GM23338 (cell line): ENCODE results near the gene SNPH. TPM values are rescaled to one million over a fixed set of nuclear protein-coding genes. Genes with fewer than 3 reads are reported as not detected.

ENCODE experiments used
- ATAC-seq: fragments of 200-7000 bp; cut with Tn5 transposase; 3 replicates; pipeline ENCODE4 v1.9.1; 2020
- DNase-seq: peaks from one replicate; pipeline ENCODE4 v3.0.0-alpha.2; 2015; ENCODE audit warnings: low spot score
- H2AFZ ChIP-seq: fragments of 200-600 bp; sonication (generic); 2 replicates; pipeline ENCODE4 v1.8.0; 2016; ENCODE audit warnings: antibody characterized with exemption, mild to moderate bottlenecking, moderate library complexity
- H3F3A ChIP-seq: fragments of 200-600 bp; sonication (generic); replicated peaks from 2 replicates; pipeline ENCODE4 v1.8.0; 2017; ENCODE audit warnings: antibody characterized with exemption, mixed run types, low read depth
- H3K27ac ChIP-seq: fragments of 200-600 bp; sonication (generic); 2 replicates; pipeline ENCODE4 v1.6.1; 2016; ENCODE audit warnings: low read depth
- H3K27me3 ChIP-seq: fragments of 200-600 bp; sonication (generic); 2 replicates; pipeline ENCODE4 v1.8.0; 2016; ENCODE audit warnings: mild to moderate bottlenecking, mixed run types, moderate library complexity; ENCODE audit not compliant: insufficient read depth
- H3K36me3 ChIP-seq: fragments of 200-600 bp; sonication (generic); 2 replicates; pipeline ENCODE4 v1.8.0; 2016; ENCODE audit warnings: mild to moderate bottlenecking; ENCODE audit not compliant: insufficient read depth
- H3K4me1 ChIP-seq: fragments of 200-600 bp; sonication (generic); 2 replicates; pipeline ENCODE4 v1.8.0; 2016; ENCODE audit warnings: mild to moderate bottlenecking, moderate library complexity; ENCODE audit not compliant: insufficient read depth
- H3K4me2 ChIP-seq: fragments of 200-600 bp; sonication (generic); 2 replicates; pipeline ENCODE4 v1.7.1; 2017; ENCODE audit warnings: mixed run types
- H3K4me3 ChIP-seq: fragments of 200-600 bp; sonication (generic); 2 replicates; pipeline ENCODE4 v1.6.1; 2016; ENCODE audit warnings: mixed run types
- H3K79me2 ChIP-seq: fragments of 200-600 bp; sonication (generic); replicated peaks from 2 replicates; pipeline ENCODE4 v1.8.0; 2017; ENCODE audit warnings: mild to moderate bottlenecking; ENCODE audit not compliant: insufficient read depth
- H3K9me2 ChIP-seq: fragments of 200-600 bp; sonication (generic); 2 replicates; pipeline ENCODE4 v1.8.0; 2017; ENCODE audit not compliant: insufficient read depth
- H4K20me1 ChIP-seq: fragments of 200-600 bp; sonication (generic); replicated peaks from 2 replicates; pipeline ENCODE4 v1.8.0; 2017; ENCODE audit warnings: mild to moderate bottlenecking; ENCODE audit not compliant: insufficient read depth
- H3K27ac Mint-ChIP-seq: 2 replicates; pipeline ENCODE4 v1.8.0; 2020; ENCODE audit warnings: inconsistent platforms, mild to moderate bottlenecking, moderate library complexity, mixed read lengths
- H3K27me3 Mint-ChIP-seq: 3 replicates; pipeline ENCODE4 v1.8.0; 2022; ENCODE audit warnings: low read depth, mild to moderate bottlenecking, moderate library complexity, mixed read lengths, inconsistent platforms; ENCODE audit not compliant: insufficient read depth, poor library complexity
- H3K36me3 Mint-ChIP-seq: 3 replicates; pipeline ENCODE4 v1.8.0; 2021; ENCODE audit warnings: low read depth, mild to moderate bottlenecking, inconsistent platforms, moderate library complexity, mixed read lengths
- H3K4me1 Mint-ChIP-seq: 3 replicates; pipeline ENCODE4 v1.8.0; 2020; ENCODE audit warnings: mild to moderate bottlenecking, inconsistent platforms, mixed read lengths
- H3K4me3 Mint-ChIP-seq: 3 replicates; pipeline ENCODE4 v1.8.0; 2021; ENCODE audit warnings: moderate library complexity, mild to moderate bottlenecking, inconsistent platforms, mixed read lengths
- H3K9me3 Mint-ChIP-seq: 3 replicates; pipeline ENCODE4 v1.8.0; 2020; ENCODE audit warnings: moderate library complexity, mild to moderate bottlenecking, inconsistent platforms, mixed read lengths
- CREB1 ChIP-seq: fragments of 250-450 bp; sonication (Bioruptor Pico); IDR thresholded peaks from 2 replicates; pipeline ENCODE4 v1.5.0; 2020; ENCODE audit warnings: low read depth, mild to moderate bottlenecking, moderate library complexity
- CTCF ChIP-seq, 2 experiments: fragments of 200-600 bp in 1 of 2; sonication (generic) in 1 of 2; conservative IDR thresholded peaks; 2 replicates each; pipeline versions ENCODE4 v1.5.1 to v1.6.1; 2016 to 2017; ENCODE audit warnings: antibody characterized with exemption in 2 of 2, low read depth in 2 of 2, mild to moderate bottlenecking in 2 of 2, moderate library complexity in 1 of 2
- ETS1 ChIP-seq: IDR thresholded peaks from 2 replicates; pipeline ENCODE4 v1.6.1; 2016; ENCODE audit warnings: antibody characterized with exemption
- EZH2 ChIP-seq: fragments of 200-600 bp; sonication (generic); IDR thresholded peaks from one replicate; pipeline ENCODE4 v1.8.0; 2017; ENCODE audit warnings: antibody characterized with exemption, mild to moderate bottlenecking, low read depth; ENCODE audit not compliant: unreplicated experiment
- EZH2phosphoT487 ChIP-seq: fragments of 200-600 bp; sonication (generic); IDR thresholded peaks from one replicate; pipeline ENCODE4 v1.8.1; 2018; ENCODE audit warnings: antibody characterized with exemption; ENCODE audit not compliant: unreplicated experiment
- JUNB ChIP-seq: IDR thresholded peaks from one replicate; pipeline ENCODE4 v1.6.1; 2016; ENCODE audit warnings: antibody characterized with exemption; ENCODE audit not compliant: unreplicated experiment
- POLR2AphosphoS5 ChIP-seq: IDR thresholded peaks from 2 replicates; pipeline ENCODE4 v1.6.1; 2016; ENCODE audit warnings: antibody characterized with exemption, low read depth
- STAT1 ChIP-seq: IDR thresholded peaks from one replicate; pipeline ENCODE4 v1.6.1; 2016; ENCODE audit warnings: antibody characterized with exemption; ENCODE audit not compliant: unreplicated experiment
- ZNF114 ChIP-seq: fragments of 250-450 bp; sonication (Bioruptor Pico); IDR thresholded peaks from 2 replicates; pipeline ENCODE4 v1.5.0; 2020; ENCODE audit warnings: mild to moderate bottlenecking, moderate library complexity
- ZNF331 ChIP-seq: fragments of 250-450 bp; sonication (Bioruptor Pico); IDR thresholded peaks from 2 replicates; pipeline ENCODE4 v1.5.0; 2020; ENCODE audit warnings: low read depth, mild to moderate bottlenecking, moderate library complexity
- polyA plus RNA-seq: library from polyadenylated mRNA; unstranded; fragments of >200 nt; fragmentation: Nextera tagmentation; extraction: Ambion mirVana; gene quantifications from 2 replicates; pipeline ENCODE4 v1.2.1, GENCODE V29; 2016
- total RNA-seq: library from RNA; depleted of rRNA; stranded (reverse); fragments of >200 nt; shearing (Covaris generic); gene quantifications from 2 replicates; pipeline ENCODE4 v1.2.3, GENCODE V29; 2014
- TF ChIP-seq, protein P1 (sequence below): fragments of 250-450 bp; sonication (Bioruptor Pico); IDR thresholded peaks from 2 replicates; pipeline ENCODE4 v1.5.0; 2020; ENCODE audit warnings: mild to moderate bottlenecking, moderate library complexity

SNPH gene
- total and polyA plus RNA-seq, 2 experiments from 2014 or later = 1.5 to 5.8 TPM

GRCh38 chr20:1229541-1229940, 36.6 kb upstream of the SNPH start:
- Mint-ChIP-seq H3K4me3 (no peak overlapping the region), H3K27me3 (peaks cover 16% of the 10 kb centered on the region), H3K4me1 (peaks cover 3% of the 10 kb centered on the region; the same call in 1 of the 3 replicates), H3K9me3 (no peaks in the 10 kb centered on the region), H3K36me3 (no peaks in the 10 kb centered on the region), H3K27ac (no peak overlapping the region)
- no peaks in the 10 kb centered on the region for H3K79me2 ChIP-seq
- TF ChIP-seq EZH2phosphoT487 = no peak
- no peaks in the 10 kb centered on the region for H3F3A ChIP-seq
- peaks cover 5% of the 10 kb centered on the region for H3K4me1 ChIP-seq
- H3K36me3 ChIP-seq = no peaks in the 10 kb centered on the region
- peaks cover 40% of the 10 kb centered on the region for H3K27me3 ChIP-seq
- ATAC-seq (no peak), DNase-seq (no peak)
- H2AFZ ChIP-seq = no peak overlapping the region
- no peak overlapping the region for H3K4me2 ChIP-seq
- H3K4me3 ChIP-seq = no peak overlapping the region
- H3K9me2 ChIP-seq = no peaks in the 10 kb centered on the region
- no peaks in the 10 kb centered on the region for H4K20me1 ChIP-seq
- no peak overlapping the region for H3K27ac ChIP-seq

GRCh38 chr20:1232286-1233111, 33.6 kb upstream of the SNPH start:
- no peak for TF ChIP-seq ETS1
- TF ChIP-seq CREB1 (CRISPR knock-in tag) = no peak
- TF ChIP-seq ZNF114 (CRISPR knock-in tag) = no peak
- TF ChIP-seq JUNB = no peak
- TF ChIP-seq, protein P1, sequence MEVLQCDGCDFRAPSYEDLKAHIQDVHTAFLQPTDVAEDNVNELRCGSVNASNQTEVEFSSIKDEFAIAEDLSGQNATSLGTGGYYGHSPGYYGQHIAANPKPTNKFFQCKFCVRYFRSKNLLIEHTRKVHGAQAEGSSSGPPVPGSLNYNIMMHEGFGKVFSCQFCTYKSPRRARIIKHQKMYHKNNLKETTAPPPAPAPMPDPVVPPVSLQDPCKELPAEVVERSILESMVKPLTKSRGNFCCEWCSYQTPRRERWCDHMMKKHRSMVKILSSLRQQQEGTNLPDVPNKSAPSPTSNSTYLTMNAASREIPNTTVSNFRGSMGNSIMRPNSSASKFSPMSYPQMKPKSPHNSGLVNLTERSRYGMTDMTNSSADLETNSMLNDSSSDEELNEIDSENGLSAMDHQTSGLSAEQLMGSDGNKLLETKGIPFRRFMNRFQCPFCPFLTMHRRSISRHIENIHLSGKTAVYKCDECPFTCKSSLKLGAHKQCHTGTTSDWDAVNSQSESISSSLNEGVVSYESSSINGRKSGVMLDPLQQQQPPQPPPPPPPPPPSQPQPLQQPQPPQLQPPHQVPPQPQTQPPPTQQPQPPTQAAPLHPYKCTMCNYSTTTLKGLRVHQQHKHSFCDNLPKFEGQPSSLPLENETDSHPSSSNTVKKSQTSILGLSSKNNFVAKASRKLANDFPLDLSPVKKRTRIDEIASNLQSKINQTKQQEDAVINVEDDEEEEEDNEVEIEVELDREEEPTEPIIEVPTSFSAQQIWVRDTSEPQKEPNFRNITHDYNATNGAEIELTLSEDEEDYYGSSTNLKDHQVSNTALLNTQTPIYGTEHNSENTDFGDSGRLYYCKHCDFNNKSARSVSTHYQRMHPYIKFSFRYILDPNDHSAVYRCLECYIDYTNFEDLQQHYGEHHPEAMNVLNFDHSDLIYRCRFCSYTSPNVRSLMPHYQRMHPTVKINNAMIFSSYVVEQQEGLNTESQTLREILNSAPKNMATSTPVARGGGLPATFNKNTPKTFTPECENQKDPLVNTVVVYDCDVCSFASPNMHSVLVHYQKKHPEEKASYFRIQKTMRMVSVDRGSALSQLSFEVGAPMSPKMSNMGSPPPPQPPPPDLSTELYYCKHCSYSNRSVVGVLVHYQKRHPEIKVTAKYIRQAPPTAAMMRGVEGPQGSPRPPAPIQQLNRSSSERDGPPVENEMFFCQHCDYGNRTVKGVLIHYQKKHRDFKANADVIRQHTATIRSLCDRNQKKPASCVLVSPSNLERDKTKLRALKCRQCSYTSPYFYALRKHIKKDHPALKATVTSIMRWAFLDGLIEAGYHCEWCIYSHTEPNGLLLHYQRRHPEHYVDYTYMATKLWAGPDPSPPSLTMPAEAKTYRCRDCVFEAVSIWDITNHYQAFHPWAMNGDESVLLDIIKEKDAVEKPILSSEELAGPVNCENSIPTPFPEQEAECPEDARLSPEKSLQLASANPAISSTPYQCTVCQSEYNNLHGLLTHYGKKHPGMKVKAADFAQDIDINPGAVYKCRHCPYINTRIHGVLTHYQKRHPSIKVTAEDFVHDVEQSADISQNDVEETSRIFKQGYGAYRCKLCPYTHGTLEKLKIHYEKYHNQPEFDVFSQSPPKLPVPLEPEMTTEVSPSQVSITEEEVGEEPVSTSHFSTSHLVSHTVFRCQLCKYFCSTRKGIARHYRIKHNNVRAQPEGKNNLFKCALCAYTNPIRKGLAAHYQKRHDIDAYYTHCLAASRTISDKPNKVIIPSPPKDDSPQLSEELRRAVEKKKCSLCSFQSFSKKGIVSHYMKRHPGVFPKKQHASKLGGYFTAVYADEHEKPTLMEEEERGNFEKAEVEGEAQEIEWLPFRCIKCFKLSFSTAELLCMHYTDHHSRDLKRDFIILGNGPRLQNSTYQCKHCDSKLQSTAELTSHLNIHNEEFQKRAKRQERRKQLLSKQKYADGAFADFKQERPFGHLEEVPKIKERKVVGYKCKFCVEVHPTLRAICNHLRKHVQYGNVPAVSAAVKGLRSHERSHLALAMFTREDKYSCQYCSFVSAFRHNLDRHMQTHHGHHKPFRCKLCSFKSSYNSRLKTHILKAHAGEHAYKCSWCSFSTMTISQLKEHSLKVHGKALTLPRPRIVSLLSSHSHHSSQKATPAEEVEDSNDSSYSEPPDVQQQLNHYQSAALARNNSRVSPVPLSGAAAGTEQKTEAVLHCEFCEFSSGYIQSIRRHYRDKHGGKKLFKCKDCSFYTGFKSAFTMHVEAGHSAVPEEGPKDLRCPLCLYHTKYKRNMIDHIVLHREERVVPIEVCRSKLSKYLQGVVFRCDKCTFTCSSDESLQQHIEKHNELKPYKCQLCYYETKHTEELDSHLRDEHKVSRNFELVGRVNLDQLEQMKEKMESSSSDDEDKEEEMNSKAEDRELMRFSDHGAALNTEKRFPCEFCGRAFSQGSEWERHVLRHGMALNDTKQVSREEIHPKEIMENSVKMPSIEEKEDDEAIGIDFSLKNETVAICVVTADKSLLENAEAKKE (CRISPR knock-in tag) = no peak
- TF ChIP-seq EZH2phosphoT487 = no peak
- TF ChIP-seq EZH2 = no peak
- no peak for TF ChIP-seq ZNF331
- no peak for TF ChIP-seq STAT1
- TF ChIP-seq CTCF (conservative IDR thresholded peaks at IDR 0.05; ENCODE audit: low read depth in 2 of 2) = no peak
- TF ChIP-seq POLR2AphosphoS5 = no peak
- no peak overlapping the region for H3K27ac Mint-ChIP-seq
- ATAC-seq (no peak), DNase-seq (no peak)
- no peaks in the 10 kb centered on the region for H3K36me3 Mint-ChIP-seq
- Histone ChIP-seq H3K27me3 (peaks cover 25% of the 10 kb centered on the region), H3K36me3 (no peaks in the 10 kb centered on the region), H4K20me1 (no peaks in the 10 kb centered on the region), H3K79me2 (no peaks in the 10 kb centered on the region), H3K4me2 (no peak overlapping the region), H3F3A (no peaks in the 10 kb centered on the region), H2AFZ (no peak overlapping the region), H3K4me1 (no peaks in the 10 kb centered on the region), H3K27ac (no peak overlapping the region), H3K4me3 (no peak overlapping the region), H3K9me2 (no peaks in the 10 kb centered on the region)
- no peak overlapping the region for H3K4me3 Mint-ChIP-seq
- peaks cover 5% of the 10 kb centered on the region for H3K27me3 Mint-ChIP-seq
- no peaks in the 10 kb centered on the region for H3K9me3 Mint-ChIP-seq
- H3K4me1 Mint-ChIP-seq = no peaks in the 10 kb centered on the region
